GM18507 (cell line): ENCODE results near the gene PABPN1L.
"Not testable (repeated sequence)": the region's sequence is repeated elsewhere in the genome, so short reads cannot be mapped to it uniquely, and the experiment has no call there.

Source experiments
- DNase-seq: peaks from one replicate; pipeline ENCODE4 v3.0.0; 2011; ENCODE audit warnings: low read depth; ENCODE audit not compliant: insufficient read length; ENCODE audit errors: extremely low spot score
- FAIRE-seq: peaks from 2 replicates; lab custom pipeline; 2011; peaks lifted over from hg19 to GRCh38; lab: Jason Lieb, UNC

Gene PABPN1L

DNA sequence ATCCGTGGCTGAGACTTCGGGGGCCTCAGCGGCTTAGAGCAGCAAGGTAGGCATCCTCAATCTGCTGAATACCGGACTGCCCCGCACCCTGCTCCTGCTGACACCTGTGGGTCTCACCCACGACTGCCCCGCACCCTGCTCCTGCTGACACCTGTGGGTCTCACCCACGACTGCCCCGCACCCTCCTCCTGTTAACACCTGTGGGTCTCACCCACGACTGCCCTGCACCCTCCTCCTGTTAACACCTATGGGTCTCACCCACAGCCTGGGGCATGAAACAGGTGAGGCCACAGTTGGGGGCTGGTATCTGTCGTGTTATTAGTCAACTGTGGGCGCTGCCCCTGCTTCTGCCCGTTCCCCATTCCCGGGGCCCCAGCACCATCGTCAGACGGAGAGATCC lies 36.3 kb upstream of the PABPN1L start:
- DNase-seq (no peak), FAIRE-seq (no peak)

DNA sequence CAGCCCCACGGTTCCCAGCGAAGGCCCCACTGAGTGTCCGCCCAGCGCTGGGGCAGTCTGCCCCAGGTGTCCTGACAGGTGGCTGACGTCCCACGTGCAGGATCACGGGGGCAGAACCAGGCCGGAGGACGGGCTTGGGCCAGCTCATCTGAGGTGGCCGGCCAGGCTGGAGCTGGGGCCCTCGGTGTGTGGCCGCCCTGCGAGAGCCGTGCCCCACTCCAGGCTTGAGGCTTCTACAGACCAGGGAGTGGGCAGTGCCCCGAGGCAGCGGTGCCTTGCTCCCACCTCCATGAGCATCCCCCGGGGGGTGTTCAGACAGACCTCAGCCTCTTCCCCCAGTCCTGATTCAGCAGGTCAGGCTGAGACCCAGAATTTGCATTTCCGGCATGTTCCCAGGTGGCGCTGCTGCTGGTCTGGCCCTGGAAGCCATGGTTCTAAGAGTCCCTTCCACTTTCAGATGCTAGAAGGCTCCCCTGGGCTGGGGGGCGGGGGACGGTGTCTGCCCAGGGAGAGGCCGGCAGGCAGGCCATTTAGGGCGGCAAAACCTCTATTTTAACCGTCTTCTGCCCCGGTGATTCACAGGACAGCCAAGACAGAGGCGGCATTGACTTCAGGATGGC lies 35.4 kb upstream of the PABPN1L start:
- no peak for FAIRE-seq
- DNase-seq = no peak

- DNase-seq (no peak), FAIRE-seq (no peak)
Measured at GRCh38 chr16:88900662-88901052, 34.2 kb upstream of the PABPN1L start.

DNA sequence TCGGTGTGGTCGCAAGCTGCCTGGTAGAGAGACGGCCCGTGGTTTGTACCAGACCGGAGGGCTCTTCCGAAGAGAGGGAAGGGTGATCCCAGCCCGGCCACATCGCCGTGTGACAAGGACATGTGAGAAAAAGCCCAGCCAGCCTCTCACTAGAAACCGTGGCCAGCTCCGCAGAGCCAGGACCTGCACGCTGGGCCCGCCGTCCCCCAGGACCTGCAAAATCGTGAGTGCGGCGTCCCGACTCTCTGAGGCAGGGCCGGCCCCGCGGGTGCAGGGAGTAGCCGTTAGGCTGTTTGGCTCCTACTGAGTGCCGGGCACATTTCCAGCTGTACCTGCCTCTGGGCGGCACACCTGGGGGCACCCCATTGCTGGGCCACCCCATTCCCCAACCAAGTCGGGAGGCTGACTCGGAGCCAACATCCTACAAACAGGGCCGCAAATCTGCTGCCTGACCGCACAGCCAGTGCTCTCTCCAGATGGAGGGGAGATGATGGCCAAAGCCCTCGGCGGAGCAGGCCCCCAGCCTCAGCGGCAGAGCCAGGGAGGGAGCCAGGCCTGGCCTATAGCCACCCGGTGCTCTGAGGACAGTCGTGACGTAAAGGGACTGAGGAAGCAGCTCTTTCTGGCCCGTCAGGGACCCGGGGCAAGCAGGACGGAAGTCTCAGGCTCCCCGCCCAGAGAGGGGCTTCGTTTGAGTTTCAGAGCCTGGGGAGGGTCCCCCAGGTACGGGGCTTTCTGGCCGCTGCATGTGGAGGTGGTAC lies 33.6 kb upstream of the PABPN1L start:
- no peak for FAIRE-seq

GRCh38 chr16:88897696-88898425 lies 31.4 kb upstream of the PABPN1L start:
- DNase-seq = no peak

More for the DNA sequence above, 33.6 kb upstream of the PABPN1L start:
- no peak for DNase-seq

GRCh38 chr16:88896238-88897070 lies 30.0 kb upstream of the PABPN1L start:
- FAIRE-seq = no peak
- no peak for DNase-seq

More at GRCh38 chr16:88897696-88898425, 31.4 kb upstream of the PABPN1L start:
- FAIRE-seq = no peak

DNA sequence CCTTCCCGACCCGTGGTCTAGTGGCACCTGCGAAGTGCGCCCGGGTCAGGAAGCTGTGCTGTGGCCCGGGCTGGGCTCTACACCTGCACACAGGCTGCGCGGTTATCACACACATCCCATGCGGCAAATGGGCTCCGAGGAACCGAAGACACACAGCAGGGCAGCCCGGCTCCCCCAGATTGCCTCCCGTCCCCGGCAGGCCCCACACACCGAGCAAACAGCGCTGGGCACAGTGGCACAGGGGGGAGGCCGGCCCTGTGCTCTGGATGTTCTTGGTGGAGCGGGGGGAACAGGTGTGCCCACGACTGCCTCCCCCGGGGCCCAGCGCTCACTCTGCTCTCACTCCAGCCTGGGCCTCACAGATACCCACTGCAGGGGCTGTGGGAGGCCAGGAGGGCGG lies 28.9 kb upstream of the PABPN1L start:
- DNase-seq (no peak), FAIRE-seq (no peak)

- DNase-seq (no peak), FAIRE-seq (no peak)
Measured at GRCh38 chr16:88894681-88895300, 28.3 kb upstream of the PABPN1L start.

GRCh38 chr16:88894266-88894665 lies 27.8 kb upstream of the PABPN1L start:
- not testable (repeated sequence) for FAIRE-seq, DNase-seq

DNA sequence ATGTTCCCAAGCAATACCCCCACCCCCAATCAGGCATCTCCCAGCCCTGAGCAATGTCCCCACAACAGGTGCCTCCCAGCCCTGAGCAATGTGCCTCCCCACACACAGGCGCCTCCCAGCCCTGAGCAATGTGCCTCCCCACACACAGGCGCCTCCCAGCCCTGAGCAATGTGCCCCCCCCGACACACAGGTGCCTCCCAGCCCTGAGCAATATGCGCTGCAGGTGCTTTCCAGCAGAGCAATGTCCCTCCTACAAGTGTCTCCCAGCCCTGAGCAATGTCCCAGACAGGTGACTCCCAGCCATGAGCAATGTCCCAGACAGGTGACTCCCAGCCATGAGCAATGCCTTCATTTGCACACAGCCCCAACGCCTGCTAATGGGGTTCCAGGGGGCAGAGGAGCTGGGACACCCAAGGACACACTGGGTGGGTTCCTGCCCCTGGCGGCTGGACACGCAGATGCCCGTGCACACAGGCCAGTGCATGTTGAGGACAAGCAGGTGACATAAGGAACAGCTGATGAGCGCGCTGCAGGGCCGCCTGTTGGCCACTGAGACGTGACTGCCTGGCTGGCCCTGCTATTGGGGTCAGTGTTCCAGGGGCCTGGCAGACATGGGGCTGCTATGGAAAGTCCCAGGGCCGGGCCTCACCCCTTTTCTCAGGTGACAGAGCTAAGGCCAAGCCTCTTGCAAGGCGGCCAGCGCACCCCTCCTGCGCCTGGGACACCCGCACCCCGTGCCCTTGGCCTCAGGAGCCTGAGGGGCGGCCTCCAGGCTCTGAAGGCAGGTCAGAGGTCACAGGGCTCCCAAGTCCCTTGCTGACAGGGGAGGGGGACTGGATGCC lies 26.9 kb upstream of the PABPN1L start:
- FAIRE-seq (no peak), DNase-seq (no peak)

DNA sequence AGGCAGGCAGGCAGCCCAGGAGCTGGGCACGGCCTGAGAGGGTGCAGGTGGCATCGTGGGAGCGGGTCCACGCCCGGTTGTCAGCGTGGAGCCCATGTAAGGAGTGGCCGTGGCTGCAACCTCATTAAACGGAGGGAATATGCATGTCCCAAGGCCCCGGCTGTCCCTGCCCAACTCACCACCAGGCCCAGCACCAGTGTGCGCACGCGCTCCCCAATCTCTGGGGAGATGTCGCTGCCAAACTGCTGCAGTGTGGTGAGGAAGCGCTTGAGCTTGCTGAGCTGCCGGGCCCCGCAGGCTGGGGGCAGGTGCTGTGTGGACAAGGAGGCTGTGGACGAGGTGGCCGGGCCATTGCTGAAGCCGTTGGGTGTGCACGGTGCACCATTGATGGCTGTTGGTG lies 25.6 kb upstream of the PABPN1L start:
- DNase-seq = no peak
- FAIRE-seq = no peak

DNA sequence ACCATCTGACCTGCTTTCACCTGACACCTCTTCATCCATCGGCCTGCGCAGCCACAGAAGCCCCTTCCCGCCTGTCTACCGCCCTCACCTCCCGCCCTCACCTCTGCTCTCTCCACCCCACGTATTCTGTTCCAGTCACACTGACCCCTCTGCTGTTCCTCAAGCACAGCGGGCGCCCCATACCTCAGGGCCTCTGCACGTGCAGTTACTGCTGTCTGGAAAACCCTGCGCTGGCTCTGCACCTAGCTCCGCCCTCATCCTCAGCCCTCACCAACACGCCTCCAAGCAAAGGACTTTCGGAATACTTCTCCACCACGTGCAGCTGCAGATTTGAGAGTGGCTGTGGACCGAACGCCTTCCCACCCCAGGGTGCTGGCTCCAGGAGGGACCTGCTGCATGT lies 24.6 kb upstream of the PABPN1L start:
- FAIRE-seq = no peak
- no peak for DNase-seq

GRCh38 chr16:88889702-88890352 lies 23.4 kb upstream of the PABPN1L start:
- not testable (repeated sequence) for FAIRE-seq, DNase-seq

- DNase-seq = no peak
- FAIRE-seq = no peak
Measured at GRCh38 chr16:88888461-88889387, 22.3 kb upstream of the PABPN1L start.

- DNase-seq = no peak
- no peak for FAIRE-seq
Measured at GRCh38 chr16:88888057-88888456, 21.6 kb upstream of the PABPN1L start.

DNA sequence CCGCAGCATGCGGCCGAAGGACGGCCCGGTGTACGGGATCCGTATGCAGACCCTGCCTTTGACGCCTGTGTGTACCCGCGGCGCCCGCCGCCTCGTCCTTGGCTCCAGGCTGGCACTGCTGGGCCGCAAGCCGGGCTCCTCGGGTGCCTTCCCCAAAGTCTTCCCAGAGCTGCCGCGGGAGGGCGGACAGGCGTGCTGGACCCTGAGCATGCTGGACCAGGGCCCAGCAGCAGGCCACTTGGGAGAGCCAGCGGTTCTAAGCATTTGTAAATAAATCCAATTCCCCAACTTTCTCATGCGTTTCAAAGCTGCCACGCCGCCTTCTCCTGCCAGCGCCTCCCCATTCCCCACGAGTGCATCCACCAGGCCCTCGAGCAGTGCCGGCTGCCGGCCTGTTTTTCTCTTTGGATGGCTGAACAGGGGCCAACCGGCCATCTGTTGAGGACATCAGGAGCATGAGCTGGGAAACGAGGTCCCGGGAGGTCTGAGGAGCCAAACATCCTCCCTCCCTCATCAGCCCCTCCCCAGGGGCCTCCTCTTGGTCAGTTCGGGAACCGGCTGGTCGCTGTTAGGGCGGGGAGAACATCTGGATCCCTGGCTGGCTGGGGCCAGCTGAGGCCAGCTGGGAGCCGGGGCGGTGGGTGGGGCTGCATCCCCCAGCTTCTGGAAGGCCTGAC lies 20.5 kb upstream of the PABPN1L start:
- FAIRE-seq (no peak), DNase-seq (no peak)
